Measurements from ENCODE around the gene GALNT7. TPM values are rescaled to one million over a fixed set of nuclear protein-coding genes. Genes with fewer than 3 reads are reported as not detected.

GALNT7 gene
- total and polyA plus RNA-seq, 2 of the 13 experiments (the other 11 are each of a cell fraction or from before 2014, with no cell fraction given) = 0.08 to 0.13 TPM

GRCh38 chr4:173223743-173224142, 55.1 kb downstream of the GALNT7 start:
- no peaks in the 10 kb centered on the region for H3K36me3 ChIP-seq (replicated peaks in 1 of 2; ENCODE audit: control insufficient read depth in 1 of 2, insufficient read depth in 2 of 2, low read length in 2 of 2)
- no peaks in the 10 kb centered on the region for H3K79me2 ChIP-seq (ENCODE audit: insufficient read depth, low read length)
- ChIA-PET POLR2A (no interaction called here), CTCF (ENCODE audit: low intra/inter-chr PET ratio, low total read pairs) (no interaction called here)
- 0 out of 5 replicates have a peak, but pooled peaks cover 0 to 4% of the 10 kb centered on the region in 2 experiments for H3K27me3 ChIP-seq (ENCODE audit: control insufficient read depth in 1 of 2, insufficient read depth in 2 of 2, low read length in 2 of 2)
- H3K27ac ChIP-seq (ENCODE audit: extremely low read length, insufficient read depth, low read length) = no peak overlapping the region
- ATAC-seq = no peak
- intact Hi-C loops (cut with micrococcal nuclease; ENCODE audit: unreplicated experiment) = no loop called here
- in situ Hi-C loops (cut with HindIII; ENCODE audit: extremely low pct_ligation_motif_present, low pct_unique_long_range_greater_than_20kb) = no loop called here
- no peak overlapping the region for H2AFZ ChIP-seq (ENCODE audit: low read length)
- H4K20me1 ChIP-seq (ENCODE audit: insufficient read depth, low read length) = no peaks in the 10 kb centered on the region
- no peak overlapping the region for H3K4me2 ChIP-seq (ENCODE audit: low read depth, low read length)
- no peak for DNase-seq (ENCODE audit: low spot score)
- no peak for TF ChIP-seq SNAPC2 (CRISPR knock-in tag; IDR thresholded peaks at IDR 0.05)
- no peak for TF ChIP-seq GTF2F1 (IDR thresholded peaks at IDR 0.05; ENCODE audit: low read length)
- TF ChIP-seq CREB1 (IDR thresholded peaks at IDR 0.05) = peak; percentile 75
- no peak for TF ChIP-seq CREB1 (CRISPR knock-in tag; IDR thresholded peaks at IDR 0.05)
- TF ChIP-seq TERF1 (CRISPR knock-in tag; IDR thresholded peaks at IDR 0.05) = no peak
- TF ChIP-seq ATF7 (IDR thresholded peaks at IDR 0.05) = peak; percentile 67; the same call in 1 of the 2 replicates
- no peak for TF ChIP-seq ATF7 (CRISPR knock-in tag; IDR thresholded peaks at IDR 0.05)
- TF ChIP-seq NR2F2 (IDR thresholded peaks at IDR 0.05; ENCODE audit: borderline replicate concordance, low read depth) = no peak
- no peak for TF ChIP-seq ZNF749 (CRISPR knock-in tag; IDR thresholded peaks at IDR 0.05; ENCODE audit: borderline replicate concordance)
- no peak for TF ChIP-seq MLX (CRISPR knock-in tag; IDR thresholded peaks at IDR 0.05)
- TF ChIP-seq NR1H2 (CRISPR knock-in tag; IDR thresholded peaks at IDR 0.05; ENCODE audit: borderline replicate concordance, low read depth) = no peak
- no peak for TF ChIP-seq HOXA9 (CRISPR knock-in tag; IDR thresholded peaks at IDR 0.05; ENCODE audit: borderline replicate concordance)
- no peak for TF ChIP-seq CAMTA2 (CRISPR knock-in tag; IDR thresholded peaks at IDR 0.05; ENCODE audit: borderline replicate concordance)
- no peak for TF ChIP-seq GMEB1 (CRISPR knock-in tag; IDR thresholded peaks at IDR 0.05; ENCODE audit: borderline replicate concordance)
- H3K9me3 ChIP-seq (ENCODE audit: low read length) = no peaks in the 10 kb centered on the region
- no TSS peak for BruUV-seq (replicated peaks)
- H3K4me3 ChIP-seq (replicated peaks in 1 of 3; ENCODE audit: insufficient read depth in 1 of 3, low read depth in 2 of 3, low read length in 3 of 3) = no peak overlapping the region
- FAIRE-seq = no peak
- WGBS (ENCODE audit: low lambda C conversion rate) = 3% methylated on average over 3 of the region's 3 CpGs
- no peaks in the 10 kb centered on the region for H3K4me1 ChIP-seq (ENCODE audit: insufficient read depth, low read length)
- no peak overlapping the region for H3K9ac ChIP-seq (ENCODE audit: insufficient read depth, low read depth, low read length)

All from HepG2 (cell line).